Activated T-helper 9 cell treated with anti-CD3 and anti-CD28 coated beads, Interleukin-2, amount 50 U/mL, for 16 hours (primary cell): ENCODE data around the gene SLC43A2.

Experiments
- DNase-seq: peaks from one replicate; pipeline ENCODE4 v3.0.0-alpha.2; 2020; ENCODE audit warnings: low read depth

Gene SLC43A2

GRCh38 chr17:1623057-1623630 is 5.5 kb downstream of the SLC43A2 start:
- no peak for DNase-seq

- no peak for DNase-seq
Observed at GRCh38 chr17:1621273-1621954, 7.2 kb downstream of the SLC43A2 start.

- no peak for DNase-seq
Observed at GRCh38 chr17:1620486-1620885, 8.1 kb downstream of the SLC43A2 start.

- no peak for DNase-seq
Observed at GRCh38 chr17:1617620-1618174, 10.9 kb downstream of the SLC43A2 start.

GRCh38 chr17:1616101-1616500 is 12.5 kb downstream of the SLC43A2 start:
- no peak for DNase-seq

GRCh38 chr17:1612400-1612799 is 16.2 kb downstream of the SLC43A2 start:
- DNase-seq: no peak

- DNase-seq: no peak
Observed at GRCh38 chr17:1611715-1612114, 16.9 kb downstream of the SLC43A2 start.

GRCh38 chr17:1608676-1609075 is 20.0 kb downstream of the SLC43A2 start:
- no peak for DNase-seq

GRCh38 chr17:1607971-1608320 is 20.7 kb downstream of the SLC43A2 start:
- DNase-seq: no peak

- no peak for DNase-seq
Observed at GRCh38 chr17:1606352-1606985, 22.2 kb downstream of the SLC43A2 start.

- DNase-seq: no peak
Observed at GRCh38 chr17:1605681-1606351, 22.8 kb downstream of the SLC43A2 start.

- no peak for DNase-seq
Observed at GRCh38 chr17:1604831-1605528, 23.7 kb downstream of the SLC43A2 start.

GRCh38 chr17:1601571-1601970 is 27.1 kb downstream of the SLC43A2 start:
- no peak for DNase-seq

GRCh38 chr17:1598399-1599095 is 30.1 kb downstream of the SLC43A2 start:
- DNase-seq: no peak

GRCh38 chr17:1597861-1598342 is 30.7 kb downstream of the SLC43A2 start:
- DNase-seq: no peak

- DNase-seq: no peak
Observed at GRCh38 chr17:1593630-1593931, 35.1 kb downstream of the SLC43A2 start.

- no peak for DNase-seq
Observed at GRCh38 chr17:1592751-1593629, 35.6 kb downstream of the SLC43A2 start.

- DNase-seq: no peak
Observed at GRCh38 chr17:1591474-1592090, 37.1 kb downstream of the SLC43A2 start.

GRCh38 chr17:1590747-1591473 is 37.7 kb downstream of the SLC43A2 start:
- no peak for DNase-seq
